ENCODE results near the gene ATP5F1D. TPM values are rescaled to one million over a fixed set of nuclear protein-coding genes. Genes with fewer than 3 reads are reported as not detected.
A peak's percentile ranks its signal among the peaks of the same experiment; 100 is the strongest.

ATP5F1D gene
- total RNA-seq, 1 experiment from 2014 or later: 157 TPM

- Histone ChIP-seq H3K27me3 (ENCODE audit: insufficient read depth, low read depth) (no peaks in the 10 kb centered on the region), H3K4me2 (peak overlapping the region; percentile 87), H3K36me3 (ENCODE audit: low read depth) (peaks cover 11% of the 10 kb centered on the region; the same call in 1 of the 2 replicates), H2AFZ (peak overlapping the region; percentile 74; the same call in 1 of the 2 replicates), H3K4me3 (peak overlapping the region; percentile 78), H3K9me2 (ENCODE audit: insufficient read depth) (no peaks in the 10 kb centered on the region), H3K27ac (peak overlapping the region; percentile 46), H4K20me1 (ENCODE audit: insufficient read depth) (peaks cover 17% of the 10 kb centered on the region), H3F3A (ENCODE audit: insufficient read depth, low read depth) (peaks cover 33% of the 10 kb centered on the region), H3K79me2 (ENCODE audit: low read depth) (peaks cover 49% of the 10 kb centered on the region), H3K4me1 (replicated peaks; ENCODE audit: insufficient read depth) (peaks cover 21% of the 10 kb centered on the region), H3K9me3 (ENCODE audit: insufficient read depth, low read depth) (no peaks in the 10 kb centered on the region)
- TSS peak; percentile 18 for BruUV-seq (replicated peaks)
- ChIA-PET POLR2A (ENCODE audit: unreplicated experiment) (no interaction called here), CTCF (no interaction called here)
- TF ChIP-seq EZH2 (IDR thresholded peaks at IDR 0.05; ENCODE audit: low read depth): no peak
- TF ChIP-seq, protein P1, sequence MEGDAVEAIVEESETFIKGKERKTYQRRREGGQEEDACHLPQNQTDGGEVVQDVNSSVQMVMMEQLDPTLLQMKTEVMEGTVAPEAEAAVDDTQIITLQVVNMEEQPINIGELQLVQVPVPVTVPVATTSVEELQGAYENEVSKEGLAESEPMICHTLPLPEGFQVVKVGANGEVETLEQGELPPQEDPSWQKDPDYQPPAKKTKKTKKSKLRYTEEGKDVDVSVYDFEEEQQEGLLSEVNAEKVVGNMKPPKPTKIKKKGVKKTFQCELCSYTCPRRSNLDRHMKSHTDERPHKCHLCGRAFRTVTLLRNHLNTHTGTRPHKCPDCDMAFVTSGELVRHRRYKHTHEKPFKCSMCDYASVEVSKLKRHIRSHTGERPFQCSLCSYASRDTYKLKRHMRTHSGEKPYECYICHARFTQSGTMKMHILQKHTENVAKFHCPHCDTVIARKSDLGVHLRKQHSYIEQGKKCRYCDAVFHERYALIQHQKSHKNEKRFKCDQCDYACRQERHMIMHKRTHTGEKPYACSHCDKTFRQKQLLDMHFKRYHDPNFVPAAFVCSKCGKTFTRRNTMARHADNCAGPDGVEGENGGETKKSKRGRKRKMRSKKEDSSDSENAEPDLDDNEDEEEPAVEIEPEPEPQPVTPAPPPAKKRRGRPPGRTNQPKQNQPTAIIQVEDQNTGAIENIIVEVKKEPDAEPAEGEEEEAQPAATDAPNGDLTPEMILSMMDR (conservative IDR thresholded peaks at IDR 0.05): no peak
- intact Hi-C loops (cut with micrococcal nuclease; ENCODE audit: unreplicated experiment): loop anchor here (5.0 kb wide), 1 partner anchor 396 kb away; no protein-coding TSS in a partner anchor
- no peak for DNase-seq
These were observed 34.6 kb downstream of the ATP5F1D start for GRCh38 chr19:1275976-1276627.

GRCh38 chr19:1276628-1277022 lies 35.1 kb downstream of the ATP5F1D start:
- no TSS peak for BruUV-seq (replicated peaks)

GRCh38 chr19:1277061-1277460 lies 35.5 kb downstream of the ATP5F1D start:
- Histone ChIP-seq H3K79me2 (ENCODE audit: low read depth) (peaks cover 40% of the 10 kb centered on the region), H3K27ac (no peak overlapping the region), H3K27me3 (ENCODE audit: insufficient read depth, low read depth) (no peaks in the 10 kb centered on the region), H3K9me2 (ENCODE audit: insufficient read depth) (no peaks in the 10 kb centered on the region), H4K20me1 (ENCODE audit: insufficient read depth) (peaks cover 13% of the 10 kb centered on the region), H3K4me3 (peak overlapping the region; percentile 78; the same call in 1 of the 2 replicates), H3K36me3 (ENCODE audit: low read depth) (peaks cover 9% of the 10 kb centered on the region; the same call in 1 of the 2 replicates), H3K9me3 (ENCODE audit: insufficient read depth, low read depth) (no peaks in the 10 kb centered on the region), H2AFZ (no peak overlapping the region), H3F3A (ENCODE audit: insufficient read depth, low read depth) (peaks cover 33% of the 10 kb centered on the region), H3K4me1 (replicated peaks; ENCODE audit: insufficient read depth) (peaks cover 16% of the 10 kb centered on the region), H3K4me2 (peak overlapping the region; percentile 87)
- intact Hi-C loops (cut with micrococcal nuclease; ENCODE audit: unreplicated experiment): loop anchor here (5.0 kb wide), 1 partner anchor 395 kb away; no protein-coding TSS in a partner anchor
- no peak for TF ChIP-seq EZH2 (IDR thresholded peaks at IDR 0.05; ENCODE audit: low read depth)
- TF ChIP-seq, protein P1 (conservative IDR thresholded peaks at IDR 0.05): no peak
- CTCF ChIA-PET: no interaction called here
- POLR2A ChIA-PET (ENCODE audit: unreplicated experiment): no interaction called here
- no peak for DNase-seq
- no TSS peak for BruUV-seq (replicated peaks)

More at GRCh38 chr19:1276628-1277022, 35.1 kb downstream of the ATP5F1D start:
- H3K27me3 ChIP-seq (ENCODE audit: insufficient read depth, low read depth): no peaks in the 10 kb centered on the region
- H3K36me3 ChIP-seq (ENCODE audit: low read depth): peaks cover 11% of the 10 kb centered on the region; the same call in 1 of the 2 replicates
- peaks cover 33% of the 10 kb centered on the region for H3F3A ChIP-seq (ENCODE audit: insufficient read depth, low read depth)
- ChIA-PET POLR2A (ENCODE audit: unreplicated experiment) (no interaction called here), CTCF (no interaction called here)
- no peak overlapping the region for H2AFZ ChIP-seq
- intact Hi-C loops (cut with micrococcal nuclease; ENCODE audit: unreplicated experiment): loop anchor here (5.0 kb wide), 1 partner anchor 396 kb away; no protein-coding TSS in a partner anchor
- peaks cover 44% of the 10 kb centered on the region for H3K79me2 ChIP-seq (ENCODE audit: low read depth)
- no peak for DNase-seq
- H4K20me1 ChIP-seq (ENCODE audit: insufficient read depth): peaks cover 14% of the 10 kb centered on the region
- no peaks in the 10 kb centered on the region for H3K9me2 ChIP-seq (ENCODE audit: insufficient read depth)
- H3K9me3 ChIP-seq (ENCODE audit: insufficient read depth, low read depth): no peaks in the 10 kb centered on the region
- H3K4me1 ChIP-seq (replicated peaks; ENCODE audit: insufficient read depth): peaks cover 16% of the 10 kb centered on the region
- peak overlapping the region; percentile 78 for H3K4me3 ChIP-seq
- peak overlapping the region; percentile 46 for H3K27ac ChIP-seq
- TF ChIP-seq, protein P1 (conservative IDR thresholded peaks at IDR 0.05): no peak
- no peak for TF ChIP-seq EZH2 (IDR thresholded peaks at IDR 0.05; ENCODE audit: low read depth)
- H3K4me2 ChIP-seq: peak overlapping the region; percentile 87
